Measurements from ENCODE around the gene WFDC12.
A peak's percentile ranks its signal among the peaks of the same experiment; 100 is the strongest.

WFDC12 gene

GRCh38 chr20:45152405-45152804, 28.1 kb upstream of the WFDC12 start:
- TF ChIP-seq REST (IDR thresholded peaks at IDR 0.05; ENCODE audit: low read depth) (no peak), MAX (IDR thresholded peaks at IDR 0.05) (no peak), TEAD4 (IDR thresholded peaks at IDR 0.05) (no peak), TCF12 (IDR thresholded peaks at IDR 0.05; ENCODE audit: low read depth) (no peak), EGR1 (IDR thresholded peaks at IDR 0.05) (no peak), YY1 (IDR thresholded peaks at IDR 0.05; ENCODE audit: low read depth) (no peak)

- TF ChIP-seq CREB1 (IDR thresholded peaks at IDR 0.05; ENCODE audit: low read depth) (no peak), NFIC (IDR thresholded peaks at IDR 0.05) (no peak), EGR1 (IDR thresholded peaks at IDR 0.05) (no peak), TCF12 (IDR thresholded peaks at IDR 0.05; ENCODE audit: low read depth) (no peak), EP300 (IDR thresholded peaks at IDR 0.05; ENCODE audit: borderline replicate concordance) (no peak), USF1 (IDR thresholded peaks at IDR 0.05) (no peak), REST (IDR thresholded peaks at IDR 0.05; ENCODE audit: low read depth) (no peak), RAD21 (IDR thresholded peaks at IDR 0.05; ENCODE audit: low read depth) (no peak), YY1 (IDR thresholded peaks at IDR 0.05; ENCODE audit: low read depth) (no peak), FOXM1 (IDR thresholded peaks at IDR 0.05; ENCODE audit: borderline replicate concordance, low read depth) (no peak), ZBTB7A (IDR thresholded peaks at IDR 0.05; ENCODE audit: low read depth) (no peak), CEBPB (IDR thresholded peaks at IDR 0.05) (no peak), TEAD4 (IDR thresholded peaks at IDR 0.05) (no peak), MAX (IDR thresholded peaks at IDR 0.05) (no peak), TAF1 (IDR thresholded peaks at IDR 0.05; ENCODE audit: low read depth) (no peak)
Measured at GRCh38 chr20:45149062-45149461, 24.8 kb upstream of the WFDC12 start.

- TF ChIP-seq CREB1 (IDR thresholded peaks at IDR 0.05; ENCODE audit: low read depth) (no peak), ZBTB7A (IDR thresholded peaks at IDR 0.05; ENCODE audit: low read depth) (no peak), USF1 (IDR thresholded peaks at IDR 0.05) (no peak), MAX (IDR thresholded peaks at IDR 0.05) (no peak), TEAD4 (IDR thresholded peaks at IDR 0.05) (no peak), EP300 (IDR thresholded peaks at IDR 0.05; ENCODE audit: borderline replicate concordance) (no peak), FOXM1 (IDR thresholded peaks at IDR 0.05; ENCODE audit: borderline replicate concordance, low read depth) (no peak), REST (IDR thresholded peaks at IDR 0.05; ENCODE audit: low read depth) (no peak), RAD21 (IDR thresholded peaks at IDR 0.05; ENCODE audit: low read depth) (no peak), YY1 (IDR thresholded peaks at IDR 0.05; ENCODE audit: low read depth) (no peak), EGR1 (IDR thresholded peaks at IDR 0.05) (no peak), CEBPB (IDR thresholded peaks at IDR 0.05) (no peak)
Measured at GRCh38 chr20:45140836-45141235, 16.6 kb upstream of the WFDC12 start.

GRCh38 chr20:45138561-45139300, 14.5 kb upstream of the WFDC12 start:
- TF ChIP-seq MAX (IDR thresholded peaks at IDR 0.05) (0 out of 2 replicates have a peak, but pooled peaks have one; percentile 35), RAD21 (IDR thresholded peaks at IDR 0.05; ENCODE audit: low read depth) (peak; percentile 95), EGR1 (IDR thresholded peaks at IDR 0.05) (no peak)

All from Ishikawa (cell line).